Astrocyte (in vitro differentiated cells and primary cell): ENCODE results near the gene KAT7. TPM values are rescaled to one million over a fixed set of nuclear protein-coding genes. Genes with fewer than 3 reads are reported as not detected.

ENCODE experiments used
- DNase-seq: peaks from one replicate; pipeline ENCODE4 v3.0.0-alpha.2; 2010; ENCODE audit warnings: low read depth
- FAIRE-seq: peaks from 2 replicates; lab custom pipeline; 2011; peaks lifted over from hg19 to GRCh38; lab: Jason Lieb, UNC
- H2AFZ ChIP-seq: 2 replicates; pipeline ENCODE4 v1.6.0; 2012; ENCODE audit warnings: low read depth, low read length, inconsistent platforms
- H3K27ac ChIP-seq: 2 replicates; pipeline ENCODE4 v1.5.1; 2011; ENCODE audit warnings: low read depth, low read length, inconsistent platforms
- H3K27me3 ChIP-seq: 2 replicates; pipeline ENCODE4 v1.6.0; 2011; ENCODE audit warnings: low read length, inconsistent platforms; ENCODE audit not compliant: insufficient read depth
- H3K36me3 ChIP-seq: 2 replicates; pipeline ENCODE4 v1.5.1; 2011; ENCODE audit warnings: low read length, inconsistent platforms; ENCODE audit not compliant: insufficient read depth
- H3K4me1 ChIP-seq: 2 replicates; pipeline ENCODE4 v1.5.1; 2011; ENCODE audit warnings: low read length, inconsistent platforms; ENCODE audit not compliant: insufficient read depth
- H3K4me2 ChIP-seq: 2 replicates; pipeline ENCODE4 v1.6.0; 2012; ENCODE audit warnings: low read length, inconsistent platforms
- H3K4me3 ChIP-seq: 2 replicates; pipeline ENCODE4 v1.5.1; 2011; ENCODE audit warnings: low read depth, mild to moderate bottlenecking, low read length, inconsistent platforms; ENCODE audit not compliant: insufficient read depth
- H3K79me2 ChIP-seq: 2 replicates; pipeline ENCODE4 v1.6.0; 2012; ENCODE audit warnings: mild to moderate bottlenecking, low read length, inconsistent platforms; ENCODE audit not compliant: insufficient read depth
- H3K9ac ChIP-seq: 2 replicates; pipeline ENCODE4 v1.6.0; 2012; ENCODE audit warnings: mild to moderate bottlenecking, low read length, inconsistent platforms
- H3K9me3 ChIP-seq: 2 replicates; pipeline ENCODE4 v1.5.1; 2012; ENCODE audit warnings: low read depth, mild to moderate bottlenecking, low read length, inconsistent platforms; ENCODE audit not compliant: insufficient read depth
- H4K20me1 ChIP-seq: 2 replicates; pipeline ENCODE4 v1.6.0; 2012; ENCODE audit warnings: low read length, inconsistent platforms; ENCODE audit not compliant: insufficient read depth
- H3K27ac Mint-ChIP-seq: one replicate; pipeline ENCODE4 v1.8.0; 2021; ENCODE audit warnings: mild to moderate bottlenecking, mixed read lengths; ENCODE audit not compliant: unreplicated experiment
- H3K27me3 Mint-ChIP-seq: one replicate; pipeline ENCODE4 v1.8.0; 2021; ENCODE audit warnings: low read depth, mixed read lengths; ENCODE audit not compliant: unreplicated experiment
- H3K36me3 Mint-ChIP-seq: one replicate; pipeline ENCODE4 v1.8.0; 2021; ENCODE audit warnings: low read depth, mixed read lengths; ENCODE audit not compliant: unreplicated experiment
- H3K4me1 Mint-ChIP-seq: one replicate; pipeline ENCODE4 v1.8.0; 2021; ENCODE audit warnings: low read depth, mixed read lengths; ENCODE audit not compliant: unreplicated experiment
- H3K4me3 Mint-ChIP-seq: one replicate; pipeline ENCODE4 v1.8.0; 2021; ENCODE audit warnings: mild to moderate bottlenecking, moderate library complexity, mixed read lengths; ENCODE audit not compliant: unreplicated experiment
- H3K9me3 Mint-ChIP-seq: one replicate; pipeline ENCODE4 v1.8.0; 2021; ENCODE audit warnings: mild to moderate bottlenecking, mixed read lengths; ENCODE audit not compliant: unreplicated experiment
- EZH2 ChIP-seq: IDR thresholded peaks from 2 replicates; pipeline ENCODE4 v1.6.1; 2012; ENCODE audit warnings: mild to moderate bottlenecking, low read length, inconsistent platforms; ENCODE audit not compliant: insufficient read depth
- total RNA-seq: library from RNA; stranded (reverse); gene quantifications from 2 replicates; pipeline ENCODE4 v1.2.1, GENCODE V29; 2021
- TF ChIP-seq, protein P1 (sequence below): IDR thresholded peaks from 2 replicates; pipeline ENCODE4 v1.5.1; 2011; ENCODE audit warnings: low read depth, mild to moderate bottlenecking, inconsistent platforms, low read length, moderate library complexity; ENCODE audit not compliant: insufficient read depth

KAT7 gene
- total RNA-seq, 1 donor from 2014 or later = 42.0 TPM

DNA sequence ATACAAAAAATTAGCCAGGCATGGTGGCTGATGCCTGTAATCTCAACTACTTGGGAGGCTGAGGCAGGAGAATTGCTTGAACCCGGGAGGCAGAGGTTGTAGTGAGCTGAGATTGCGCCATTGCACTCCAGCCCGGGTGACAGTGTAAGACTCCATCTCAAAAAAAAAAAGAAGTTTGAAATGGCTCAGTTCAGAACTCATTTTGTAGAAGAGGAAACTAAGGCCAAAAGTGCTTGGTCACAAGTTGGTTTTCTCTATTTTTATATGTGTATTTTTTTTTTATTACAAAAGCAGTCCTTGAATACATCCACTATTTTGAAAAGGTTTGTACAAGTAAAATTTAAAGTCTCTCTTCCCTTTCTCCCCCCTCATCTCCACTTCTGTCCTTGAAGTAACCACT is 53.9 kb downstream of the KAT7 start:
- FAIRE-seq = no peak
- H3K27ac Mint-ChIP-seq = no peak overlapping the region

DNA sequence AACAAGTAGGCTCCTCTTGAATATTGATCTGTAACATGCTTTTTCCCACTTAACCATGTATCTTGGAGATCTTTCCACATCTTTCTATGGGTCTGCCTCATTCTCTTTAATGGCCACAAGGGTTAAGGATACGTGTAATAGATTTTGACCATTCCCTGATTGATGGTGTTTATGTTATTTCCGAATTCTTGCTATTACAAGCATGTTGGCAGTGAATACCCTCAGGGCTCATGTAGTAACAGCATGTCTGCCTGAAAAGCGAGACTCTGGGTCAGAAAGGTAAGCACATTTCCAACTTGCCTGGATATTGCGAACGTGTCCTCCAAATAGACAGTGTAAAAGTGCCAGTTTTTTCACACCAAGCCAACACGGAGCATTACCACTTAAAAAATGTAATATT is 54.4 kb downstream of the KAT7 start:
- no peak overlapping the region for H3K4me3 ChIP-seq
- Mint-ChIP-seq H3K4me1 (peaks cover 6% of the 10 kb centered on the region), H3K27ac (no peak overlapping the region), H3K4me3 (no peak overlapping the region), H3K36me3 (peaks cover 11% of the 10 kb centered on the region), H3K9me3 (no peaks in the 10 kb centered on the region), H3K27me3 (no peaks in the 10 kb centered on the region)
- H3K27me3 ChIP-seq = no peaks in the 10 kb centered on the region
- no peak overlapping the region for H3K9ac ChIP-seq
- H3K4me2 ChIP-seq = no peak overlapping the region
- no peaks in the 10 kb centered on the region for H3K79me2 ChIP-seq
- no peak for TF ChIP-seq EZH2
- TF ChIP-seq, protein P1, sequence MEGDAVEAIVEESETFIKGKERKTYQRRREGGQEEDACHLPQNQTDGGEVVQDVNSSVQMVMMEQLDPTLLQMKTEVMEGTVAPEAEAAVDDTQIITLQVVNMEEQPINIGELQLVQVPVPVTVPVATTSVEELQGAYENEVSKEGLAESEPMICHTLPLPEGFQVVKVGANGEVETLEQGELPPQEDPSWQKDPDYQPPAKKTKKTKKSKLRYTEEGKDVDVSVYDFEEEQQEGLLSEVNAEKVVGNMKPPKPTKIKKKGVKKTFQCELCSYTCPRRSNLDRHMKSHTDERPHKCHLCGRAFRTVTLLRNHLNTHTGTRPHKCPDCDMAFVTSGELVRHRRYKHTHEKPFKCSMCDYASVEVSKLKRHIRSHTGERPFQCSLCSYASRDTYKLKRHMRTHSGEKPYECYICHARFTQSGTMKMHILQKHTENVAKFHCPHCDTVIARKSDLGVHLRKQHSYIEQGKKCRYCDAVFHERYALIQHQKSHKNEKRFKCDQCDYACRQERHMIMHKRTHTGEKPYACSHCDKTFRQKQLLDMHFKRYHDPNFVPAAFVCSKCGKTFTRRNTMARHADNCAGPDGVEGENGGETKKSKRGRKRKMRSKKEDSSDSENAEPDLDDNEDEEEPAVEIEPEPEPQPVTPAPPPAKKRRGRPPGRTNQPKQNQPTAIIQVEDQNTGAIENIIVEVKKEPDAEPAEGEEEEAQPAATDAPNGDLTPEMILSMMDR = no peak
- no peaks in the 10 kb centered on the region for H3K9me3 ChIP-seq
- H3K4me1 ChIP-seq = no peaks in the 10 kb centered on the region
- FAIRE-seq (no peak), DNase-seq (no peak)
- H3K36me3 ChIP-seq = no peaks in the 10 kb centered on the region
- H2AFZ ChIP-seq = no peak overlapping the region
- H3K27ac ChIP-seq = no peak overlapping the region
- no peaks in the 10 kb centered on the region for H4K20me1 ChIP-seq

More for the DNA sequence above, 53.9 kb downstream of the KAT7 start:
- Histone ChIP-seq H3K9me3 (no peaks in the 10 kb centered on the region), H3K9ac (no peak overlapping the region), H3K36me3 (no peaks in the 10 kb centered on the region), H3K79me2 (no peaks in the 10 kb centered on the region), H3K4me2 (no peak overlapping the region), H3K27me3 (no peaks in the 10 kb centered on the region), H3K4me3 (no peak overlapping the region), H2AFZ (no peak overlapping the region), H3K27ac (no peak overlapping the region), H3K4me1 (no peaks in the 10 kb centered on the region), H4K20me1 (no peaks in the 10 kb centered on the region)
- H3K27me3 Mint-ChIP-seq = no peaks in the 10 kb centered on the region
- no peak for DNase-seq
- H3K4me1 Mint-ChIP-seq = peaks cover 7% of the 10 kb centered on the region
- no peaks in the 10 kb centered on the region for H3K9me3 Mint-ChIP-seq
- peaks cover 11% of the 10 kb centered on the region for H3K36me3 Mint-ChIP-seq
- TF ChIP-seq EZH2 = no peak
- TF ChIP-seq, protein P1 = no peak
- no peak overlapping the region for H3K4me3 Mint-ChIP-seq

DNA sequence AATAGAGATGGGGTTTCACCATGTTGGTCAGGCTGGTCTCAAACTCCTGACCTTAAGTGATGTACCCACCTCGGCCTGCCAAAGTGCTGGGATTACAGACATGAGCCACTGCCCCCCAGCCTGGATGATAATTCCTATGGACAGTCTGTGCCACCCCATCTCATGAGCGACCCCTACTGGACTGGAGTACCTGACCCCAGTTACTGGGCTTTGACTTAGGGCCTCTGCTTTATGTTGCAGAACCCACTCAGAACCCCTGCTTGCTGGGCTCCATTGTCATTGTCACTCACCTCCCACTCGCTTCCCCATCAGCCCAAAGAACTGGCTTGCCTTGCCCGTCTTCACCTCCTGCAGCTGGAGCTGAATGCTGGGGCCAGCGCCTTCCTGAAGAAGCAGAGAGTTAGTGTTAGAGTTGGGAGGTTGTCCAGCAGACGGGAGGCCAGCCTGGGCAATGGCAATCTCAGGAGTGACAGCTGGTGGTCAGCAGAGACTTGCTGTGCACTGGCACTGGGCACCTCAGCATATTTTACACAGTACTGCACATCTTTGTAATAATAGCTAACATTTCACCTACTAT is 55.4 kb downstream of the KAT7 start:
- H3K4me1 ChIP-seq = no peaks in the 10 kb centered on the region
- no peak overlapping the region for H2AFZ ChIP-seq
- no peak for TF ChIP-seq EZH2
- TF ChIP-seq, protein P1 = peak; percentile 21
- FAIRE-seq = no peak
- H3K27ac Mint-ChIP-seq = no peak overlapping the region
- H3K27me3 ChIP-seq = no peaks in the 10 kb centered on the region
- H3K4me1 Mint-ChIP-seq = peaks cover 4% of the 10 kb centered on the region
- no peak overlapping the region for H3K4me2 ChIP-seq
- H3K4me3 Mint-ChIP-seq = no peak overlapping the region
- no peak overlapping the region for H3K4me3 ChIP-seq
- no peak overlapping the region for H3K27ac ChIP-seq
- no peaks in the 10 kb centered on the region for H3K79me2 ChIP-seq
- no peaks in the 10 kb centered on the region for H3K36me3 ChIP-seq
- H3K27me3 Mint-ChIP-seq = no peaks in the 10 kb centered on the region
- H3K9me3 Mint-ChIP-seq = no peaks in the 10 kb centered on the region
- no peak for DNase-seq
- no peak overlapping the region for H3K9ac ChIP-seq
- no peaks in the 10 kb centered on the region for H4K20me1 ChIP-seq
- H3K36me3 Mint-ChIP-seq = peaks cover 6% of the 10 kb centered on the region
- no peaks in the 10 kb centered on the region for H3K9me3 ChIP-seq
